GM19238 (cell line): ENCODE measurements around the gene KCNC4.

Experiments used
- DNase-seq: peaks from one replicate; pipeline ENCODE4 v3.0.0; 2011; ENCODE audit warnings: low spot score; ENCODE audit not compliant: insufficient read length

The KCNC4 gene

DNA sequence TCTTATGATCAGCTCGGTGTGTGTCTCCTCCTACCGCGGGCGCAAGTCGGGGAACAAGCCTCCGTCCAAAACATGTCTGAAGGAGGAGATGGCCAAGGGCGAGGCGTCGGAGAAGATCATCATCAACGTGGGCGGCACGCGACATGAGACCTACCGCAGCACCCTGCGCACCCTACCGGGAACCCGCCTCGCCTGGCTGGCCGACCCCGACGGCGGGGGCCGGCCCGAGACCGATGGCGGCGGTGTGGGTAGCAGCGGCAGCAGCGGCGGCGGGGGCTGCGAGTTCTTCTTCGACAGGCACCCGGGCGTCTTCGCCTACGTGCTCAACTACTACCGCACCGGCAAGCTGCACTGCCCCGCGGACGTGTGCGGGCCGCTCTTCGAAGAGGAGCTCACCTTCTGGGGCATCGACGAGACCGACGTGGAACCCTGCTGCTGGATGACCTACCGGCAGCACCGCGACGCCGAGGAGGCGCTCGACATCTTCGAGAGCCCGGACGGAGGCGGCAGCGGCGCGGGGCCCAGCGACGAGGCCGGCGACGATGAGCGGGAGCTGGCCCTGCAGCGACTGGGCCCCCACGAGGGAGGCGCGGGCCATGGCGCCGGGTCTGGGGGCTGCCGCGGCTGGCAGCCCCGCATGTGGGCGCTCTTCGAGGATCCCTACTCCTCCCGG is 1.5 kb downstream of the KCNC4 start:
- no peak for DNase-seq

DNA sequence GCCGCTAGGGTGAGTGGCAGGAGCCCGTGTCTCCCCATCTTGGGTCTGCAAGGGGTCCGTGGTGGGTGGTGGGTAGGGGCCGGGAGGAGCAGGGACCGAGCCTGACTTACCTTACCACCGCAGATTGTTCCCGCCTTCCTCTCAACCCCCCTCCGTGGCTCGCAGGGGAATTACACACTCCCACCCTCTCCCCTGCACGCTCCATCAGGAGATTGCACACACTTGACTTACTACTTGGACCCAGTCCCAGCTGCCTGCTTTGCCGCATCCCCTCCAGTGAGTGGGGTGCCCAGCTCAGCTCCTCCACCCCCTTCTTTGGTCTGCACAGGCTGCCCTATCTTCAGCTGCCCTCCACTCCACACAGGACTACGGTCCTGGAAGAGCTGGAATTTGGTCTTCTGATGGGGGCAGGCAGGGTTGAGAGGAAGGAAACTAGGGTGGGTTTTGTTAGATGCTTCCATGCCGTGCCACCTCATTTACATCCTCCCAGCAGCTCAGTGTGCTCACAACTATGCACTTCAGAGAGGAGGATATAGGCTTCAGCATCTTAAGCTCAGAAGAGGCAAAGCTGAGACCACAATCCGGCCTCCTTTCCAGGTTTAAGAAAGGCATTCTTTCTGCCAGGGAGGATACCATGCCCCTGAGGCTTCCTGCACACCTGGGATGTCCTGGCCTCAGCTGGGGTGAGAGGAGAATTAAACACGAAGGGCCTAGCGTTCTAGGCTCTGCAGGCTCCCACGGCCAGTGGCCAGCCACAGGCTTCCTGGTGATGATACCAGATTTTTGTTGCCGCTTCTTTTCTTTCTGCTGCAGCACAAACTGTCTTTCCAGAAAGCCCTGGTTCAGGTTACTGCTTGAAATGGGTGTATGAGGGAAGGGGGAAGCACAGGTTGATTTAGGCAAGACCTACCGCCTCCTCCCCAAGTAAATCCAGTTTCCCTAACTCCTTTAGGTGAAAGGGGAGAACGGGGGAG is 2.3 kb downstream of the KCNC4 start:
- no peak for DNase-seq

DNA sequence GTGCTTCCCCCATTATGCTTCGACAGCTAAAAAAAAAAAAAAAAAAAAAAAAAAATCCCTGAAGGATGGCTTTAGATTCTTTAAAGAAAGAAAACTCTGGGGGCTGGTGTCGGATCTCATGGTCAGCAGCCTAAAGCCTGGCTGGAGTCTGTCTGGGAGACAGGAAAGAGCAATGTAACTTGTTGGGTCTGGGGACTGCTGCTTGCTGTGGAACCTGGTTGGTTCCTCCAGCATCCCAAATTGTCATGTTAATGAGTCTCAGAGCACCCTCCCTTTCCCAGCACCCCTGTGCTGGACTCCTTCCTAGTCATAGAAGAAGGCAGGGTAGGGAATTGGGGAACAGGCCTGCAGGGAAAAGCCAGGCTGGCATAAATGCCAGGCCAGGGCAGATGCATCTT is 3.0 kb downstream of the KCNC4 start:
- DNase-seq: no peak

DNA sequence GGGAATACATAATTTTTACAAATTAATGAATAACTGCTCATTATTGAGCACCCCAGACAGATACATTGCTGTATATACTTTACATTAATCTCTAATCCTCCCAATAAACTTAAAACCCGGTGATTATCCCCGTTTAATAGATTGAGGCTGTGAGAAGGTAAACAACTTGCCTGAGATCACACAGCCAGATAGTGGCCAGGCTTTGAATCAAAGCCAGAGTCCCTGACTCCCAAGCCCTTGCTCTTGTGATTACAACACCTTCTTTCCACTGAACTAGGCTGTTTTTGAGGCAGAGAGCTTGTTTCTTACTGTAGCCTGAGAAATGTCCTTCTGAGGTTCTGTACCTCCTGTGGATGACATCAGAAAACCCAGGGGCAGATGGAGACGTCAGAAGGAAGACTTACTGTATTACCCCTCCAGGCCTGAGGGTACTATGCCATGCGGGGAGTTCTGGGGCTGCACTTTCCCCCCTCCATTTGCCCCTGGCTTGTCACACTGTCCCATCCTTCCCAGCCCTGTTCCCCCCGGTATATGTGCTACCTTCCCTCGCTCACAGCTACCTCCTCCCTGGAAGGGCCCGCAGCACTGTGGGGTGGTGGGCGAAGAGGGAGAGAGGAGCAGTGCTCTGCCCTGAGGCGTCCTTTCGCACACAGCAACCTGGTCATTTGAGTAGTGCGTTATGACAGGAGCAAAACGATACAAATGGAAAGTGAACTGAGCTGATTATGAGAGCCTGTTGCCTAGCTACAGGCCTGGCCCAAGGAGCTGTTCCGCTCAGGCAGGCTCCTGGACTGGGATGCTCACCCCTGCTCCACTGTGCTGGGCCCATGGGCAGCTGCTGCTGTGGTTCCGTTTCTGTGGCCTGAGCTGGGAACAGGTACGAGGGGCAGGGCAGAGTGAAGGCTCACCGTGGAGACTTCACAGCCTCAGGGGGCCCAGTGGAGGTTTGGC is 4.6 kb downstream of the KCNC4 start:
- DNase-seq: no peak

DNA sequence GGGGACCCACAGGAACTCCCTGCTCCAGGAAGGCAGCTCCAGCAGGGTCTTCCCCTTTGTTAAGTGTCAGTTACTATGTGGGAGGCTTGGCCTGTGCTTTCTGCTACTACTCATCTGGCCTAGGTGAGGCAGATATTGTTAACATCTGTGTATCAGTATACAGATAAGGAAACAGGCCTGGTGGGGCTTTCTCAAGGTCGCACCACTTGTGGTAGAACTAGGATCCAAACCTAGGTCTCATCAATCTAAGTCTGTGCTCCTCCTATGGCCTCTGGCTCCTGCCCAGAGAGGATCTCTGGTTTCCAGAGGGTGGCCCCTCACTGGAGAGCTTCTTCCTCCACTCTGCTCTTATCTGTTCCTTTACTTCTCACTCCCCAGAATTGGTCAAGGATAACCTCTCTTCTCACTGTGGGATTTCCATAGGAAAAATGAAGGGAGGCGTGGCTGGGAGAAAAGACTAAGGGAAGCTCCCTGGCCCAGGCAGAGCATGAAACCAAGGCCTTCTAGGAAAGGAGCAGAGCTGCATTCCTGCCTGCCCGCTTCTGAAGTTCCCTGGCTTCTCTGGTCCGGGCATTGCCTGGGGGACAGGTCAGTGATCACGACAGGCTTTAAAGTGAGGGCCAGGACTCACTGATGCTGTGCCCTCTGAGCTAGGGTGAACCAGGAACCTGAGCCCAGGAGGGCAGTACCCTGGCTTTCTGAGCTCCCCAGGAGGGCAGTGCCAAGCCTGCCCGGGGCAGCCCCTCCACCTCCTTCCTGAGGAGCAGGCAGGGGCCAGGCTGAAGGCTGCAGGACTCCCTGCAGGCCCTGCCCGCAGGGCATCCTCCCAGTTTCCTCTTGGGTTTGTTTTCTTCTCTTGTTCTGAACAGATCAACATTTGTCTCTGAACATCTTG is 5.8 kb downstream of the KCNC4 start:
- no peak for DNase-seq

DNA sequence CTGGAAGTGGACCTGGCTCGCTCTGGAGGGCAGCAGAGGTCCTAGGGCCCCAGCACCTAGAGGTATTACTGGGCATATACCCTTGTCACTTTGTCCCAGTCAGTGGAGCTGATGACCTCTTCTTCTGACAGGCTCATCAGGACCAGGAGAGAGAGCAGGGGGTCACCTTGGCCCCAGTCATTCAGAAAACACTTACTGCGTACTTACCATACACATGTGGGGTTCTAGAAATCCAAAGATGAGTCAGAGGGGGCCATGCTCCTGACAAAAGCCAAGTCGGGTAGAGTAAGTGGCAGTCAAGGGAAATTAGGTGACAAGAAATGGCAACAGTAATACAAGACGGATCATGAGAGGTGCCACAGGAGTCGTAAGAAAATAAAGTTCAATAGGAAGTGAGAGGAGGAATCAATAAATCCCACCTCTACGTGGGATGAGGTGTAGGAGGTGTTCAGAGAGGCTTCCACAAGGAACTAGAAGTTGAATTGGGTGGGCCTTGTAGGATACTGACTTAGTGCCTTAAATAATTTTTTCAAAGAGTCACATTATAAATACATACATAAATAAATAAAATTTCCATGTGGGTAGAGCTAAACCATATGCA is 6.8 kb downstream of the KCNC4 start:
- DNase-seq: no peak

DNA sequence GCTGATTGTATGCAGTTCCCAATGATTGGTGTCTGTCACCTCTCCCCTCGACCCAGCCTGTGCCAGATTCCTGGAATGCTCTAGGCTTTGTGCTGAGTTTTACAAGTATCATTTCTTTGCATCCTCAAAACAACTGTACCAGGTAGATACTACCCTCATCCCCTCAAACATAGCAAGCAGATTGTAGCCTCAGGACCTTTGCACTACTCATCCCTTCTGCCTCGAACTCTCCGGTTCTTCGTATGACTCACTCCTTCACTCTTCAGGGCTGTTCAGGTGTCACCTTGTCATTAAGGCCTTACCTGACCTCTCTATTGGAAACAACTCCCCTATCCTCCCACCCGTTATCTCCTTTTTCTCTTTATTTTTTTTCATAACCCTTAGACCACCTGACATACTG is 8.0 kb downstream of the KCNC4 start:
- no peak for DNase-seq

DNA sequence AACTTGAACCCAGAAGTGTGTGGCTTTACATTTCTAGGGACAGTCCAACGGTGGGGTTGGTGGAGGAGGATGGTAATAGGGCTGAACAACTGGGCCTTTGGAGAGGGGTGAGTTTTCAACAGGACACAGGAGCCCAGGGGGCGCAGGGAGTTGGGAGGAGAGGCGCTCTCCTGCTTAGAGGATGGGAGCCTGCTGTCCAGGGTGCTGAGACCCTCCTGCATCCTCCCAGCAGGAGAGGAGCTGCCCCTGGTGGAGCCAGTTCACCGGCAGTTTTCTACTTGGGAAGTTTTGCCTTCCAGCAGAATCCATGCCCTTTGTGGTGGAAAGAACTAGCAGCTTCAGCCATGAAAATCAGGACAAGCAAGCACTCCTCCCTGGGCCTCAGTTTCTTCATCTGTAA is 8.6 kb downstream of the KCNC4 start:
- DNase-seq: no peak

DNA sequence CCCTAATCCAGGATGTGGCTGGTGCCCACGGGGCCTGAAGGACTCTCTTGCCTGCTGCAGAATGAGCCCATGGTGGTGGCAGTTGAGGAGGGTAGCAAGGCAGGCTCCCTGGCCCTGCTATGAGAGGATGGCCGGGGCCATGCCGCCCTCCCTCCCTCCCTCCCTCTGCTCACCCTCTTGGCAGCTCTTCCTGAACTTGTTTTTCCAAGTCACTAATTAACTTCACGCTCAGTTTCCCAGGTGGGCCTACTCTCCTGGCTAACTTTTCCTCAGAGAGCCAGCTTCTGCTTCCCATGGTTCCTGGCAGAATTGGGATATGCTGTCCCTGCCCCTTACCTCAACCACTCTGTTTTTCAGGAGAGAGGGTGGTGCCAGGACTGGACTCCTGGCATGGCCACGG is 10.2 kb downstream of the KCNC4 start:
- no peak for DNase-seq

DNA sequence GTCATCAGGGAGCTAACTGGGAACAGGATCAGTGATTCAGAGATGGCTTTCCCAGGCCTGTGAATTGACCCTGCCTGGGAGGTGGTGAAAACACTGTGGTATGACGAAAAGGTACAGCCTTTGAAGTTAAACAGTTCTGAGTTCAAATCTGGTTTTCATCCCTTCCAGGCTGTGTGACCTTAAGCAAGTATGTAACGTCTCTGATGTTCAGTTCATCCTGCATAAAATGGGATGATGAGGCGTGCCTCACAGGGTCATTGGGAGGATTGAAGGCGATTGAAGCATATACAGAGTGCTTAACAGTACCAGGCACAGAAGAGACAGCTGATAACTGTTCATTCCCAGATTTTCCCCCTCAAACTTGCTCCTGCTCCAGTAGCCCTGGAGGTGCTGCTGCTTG is 11.0 kb downstream of the KCNC4 start:
- DNase-seq: no peak

DNA sequence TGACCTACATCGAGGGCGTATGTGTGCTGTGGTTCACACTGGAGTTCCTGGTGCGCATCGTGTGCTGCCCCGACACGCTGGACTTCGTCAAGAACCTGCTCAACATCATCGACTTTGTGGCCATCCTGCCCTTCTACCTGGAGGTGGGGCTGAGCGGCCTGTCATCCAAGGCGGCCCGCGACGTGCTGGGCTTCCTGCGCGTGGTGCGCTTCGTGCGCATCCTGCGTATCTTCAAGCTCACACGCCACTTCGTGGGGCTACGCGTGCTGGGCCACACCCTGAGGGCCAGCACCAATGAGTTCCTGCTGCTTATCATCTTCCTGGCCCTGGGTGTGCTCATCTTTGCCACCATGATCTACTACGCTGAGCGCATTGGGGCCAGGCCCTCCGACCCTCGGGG is 13.0 kb downstream of the KCNC4 start:
- DNase-seq: no peak

DNA sequence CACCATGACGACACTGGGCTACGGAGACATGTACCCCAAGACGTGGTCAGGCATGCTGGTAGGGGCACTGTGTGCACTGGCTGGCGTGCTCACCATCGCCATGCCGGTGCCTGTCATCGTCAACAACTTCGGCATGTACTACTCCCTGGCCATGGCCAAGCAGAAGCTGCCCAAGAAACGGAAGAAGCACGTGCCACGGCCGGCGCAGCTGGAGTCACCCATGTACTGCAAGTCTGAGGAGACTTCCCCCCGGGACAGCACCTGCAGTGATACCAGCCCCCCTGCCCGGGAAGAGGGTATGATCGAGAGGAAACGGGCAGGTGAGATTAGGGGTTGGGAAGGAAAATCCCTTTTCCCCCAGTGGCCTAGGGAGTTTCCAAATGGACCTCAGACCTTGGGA is 13.5 kb downstream of the KCNC4 start:
- no peak for DNase-seq

DNA sequence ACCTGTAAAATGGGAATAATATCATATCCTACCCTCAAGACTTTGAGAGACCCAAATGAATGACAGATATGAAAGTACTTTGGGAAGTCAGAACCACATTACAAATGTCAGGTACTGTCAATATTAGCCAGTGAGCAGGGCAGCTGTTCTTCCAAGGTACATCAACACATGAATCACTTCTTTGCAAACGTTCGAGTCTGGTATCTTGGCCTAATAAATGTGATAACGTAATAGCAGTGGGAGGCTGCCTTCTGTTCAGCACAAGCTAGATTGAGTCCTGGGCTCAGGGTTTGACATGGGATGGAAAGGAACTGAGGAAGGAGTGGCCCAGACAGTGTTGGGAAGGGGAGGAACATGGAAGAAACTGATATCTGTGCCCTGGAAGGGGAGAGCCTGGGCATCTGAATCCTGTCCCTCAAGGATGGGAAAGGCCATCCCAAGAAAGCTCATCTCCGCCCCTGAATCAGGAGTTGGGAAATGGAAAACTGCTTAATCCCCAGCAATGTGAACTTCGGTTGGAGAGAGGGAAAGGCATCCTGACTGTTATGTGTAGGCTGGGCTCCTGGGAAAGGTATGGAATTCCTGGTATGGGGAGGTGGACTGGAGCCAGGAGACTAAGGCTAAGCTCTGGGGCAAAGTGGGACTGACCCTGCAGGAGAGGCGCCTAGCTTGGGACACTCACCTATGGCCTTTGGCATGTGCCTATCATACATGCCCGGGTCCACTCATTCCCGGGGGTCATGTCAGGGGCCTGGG is 14.3 kb downstream of the KCNC4 start:
- no peak for DNase-seq

DNA sequence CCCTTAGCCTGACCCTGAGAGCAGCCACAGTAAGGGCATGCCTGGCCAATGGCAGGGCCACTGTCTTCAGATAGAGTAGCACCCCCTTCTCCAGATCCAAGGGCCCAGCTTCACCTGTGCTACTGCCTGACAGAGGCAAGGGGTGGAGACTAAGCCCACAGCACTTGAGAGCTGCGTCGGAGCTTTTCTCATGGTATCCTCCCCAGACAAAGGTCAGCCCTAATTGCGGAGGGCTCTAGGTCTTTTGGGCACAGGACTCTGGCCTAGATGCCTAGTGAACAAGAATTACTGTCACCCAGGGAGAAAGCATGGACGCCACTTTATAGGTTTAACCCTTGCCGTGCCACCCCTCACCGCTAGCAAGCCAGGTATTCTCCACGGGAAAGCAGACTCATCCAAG is 15.1 kb downstream of the KCNC4 start:
- DNase-seq: no peak

DNA sequence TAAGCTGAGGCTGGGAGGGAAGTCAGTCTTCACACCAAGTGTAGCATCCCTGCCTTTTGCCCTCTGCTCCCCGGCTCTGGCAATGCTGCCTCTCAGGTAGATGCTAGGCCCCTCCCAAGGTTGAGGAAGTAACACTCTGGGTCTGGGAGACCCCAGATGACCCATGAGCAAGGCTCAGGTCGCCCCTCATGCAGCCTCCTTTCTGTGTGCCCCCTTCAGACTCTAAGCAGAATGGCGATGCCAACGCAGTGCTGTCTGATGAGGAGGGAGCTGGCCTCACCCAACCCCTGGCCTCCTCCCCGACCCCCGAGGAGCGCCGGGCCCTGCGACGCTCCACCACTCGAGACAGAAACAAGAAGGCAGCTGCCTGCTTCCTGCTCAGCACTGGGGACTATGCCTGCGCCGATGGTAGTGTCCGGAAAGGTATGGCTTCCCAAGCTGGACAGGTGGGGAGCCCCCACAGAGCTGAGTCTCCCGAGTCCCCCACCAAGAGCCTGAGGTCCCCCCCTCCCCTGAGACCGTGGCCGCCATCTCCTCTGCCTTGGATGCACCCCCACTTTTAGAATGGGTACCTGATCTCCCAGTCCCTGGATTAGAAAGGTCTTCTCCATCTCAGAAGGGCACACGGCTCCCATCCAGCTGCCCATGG is 15.8 kb downstream of the KCNC4 start:
- DNase-seq: no peak

DNA sequence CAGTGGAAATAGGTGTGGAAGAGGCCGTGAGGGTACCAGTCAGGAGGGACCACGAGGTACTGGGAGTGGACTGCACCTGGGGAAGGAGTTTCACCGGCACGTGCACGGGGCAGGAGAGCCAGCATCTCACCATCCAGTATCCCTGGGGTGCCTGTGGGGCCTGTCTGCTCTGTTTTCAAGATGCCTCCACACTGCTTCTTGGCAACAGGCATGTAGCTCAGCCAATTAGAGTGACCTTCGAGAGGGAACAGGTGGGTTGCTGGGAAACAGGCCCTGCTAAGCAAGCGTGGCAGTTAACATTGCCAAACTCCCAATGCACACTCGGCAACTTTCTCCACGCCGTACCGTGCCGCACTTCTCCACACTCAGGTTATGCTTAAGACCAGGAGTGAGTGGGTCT is 17.7 kb downstream of the KCNC4 start:
- no peak for DNase-seq

DNA sequence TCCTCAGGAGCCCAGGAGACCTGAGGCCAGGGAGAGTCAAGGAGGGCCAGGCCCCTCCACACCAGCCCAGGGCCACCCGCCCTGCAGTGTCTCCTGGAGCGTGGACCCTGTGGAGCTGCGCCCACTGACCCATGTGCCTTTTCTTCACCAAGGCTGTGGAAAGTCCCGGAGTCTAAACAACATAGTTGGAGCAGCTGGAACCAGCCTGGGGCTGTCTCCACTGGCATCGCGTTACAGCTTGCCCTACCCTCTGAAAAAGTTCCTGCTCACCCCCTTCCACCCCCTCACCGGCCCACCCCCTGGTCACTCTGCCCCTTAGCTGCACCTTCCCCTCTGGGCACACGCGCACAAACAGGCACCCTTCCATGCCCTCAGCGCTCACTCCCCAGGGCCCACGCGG is 18.3 kb downstream of the KCNC4 start:
- DNase-seq: no peak

DNA sequence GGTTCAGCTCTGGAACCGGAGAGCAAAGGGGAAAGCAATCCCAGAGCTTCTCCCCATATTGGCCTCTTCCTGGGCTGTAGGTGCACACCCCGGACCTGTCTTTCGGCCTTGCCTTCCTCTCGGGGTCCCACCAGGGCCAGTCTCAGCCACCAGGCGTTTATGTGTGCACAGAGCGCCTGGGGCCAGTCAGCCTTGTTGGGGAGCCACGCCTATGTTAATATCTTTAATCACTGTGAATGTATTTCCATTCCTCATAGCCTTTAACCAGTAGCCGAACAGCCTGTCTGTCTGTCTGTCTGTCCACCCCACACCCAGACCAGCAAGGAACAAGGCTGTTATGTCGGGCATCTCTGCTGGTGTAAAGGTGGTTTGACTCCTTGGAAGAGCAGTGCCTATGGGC is 18.8 kb downstream of the KCNC4 start:
- DNase-seq: no peak
